SKM-1 treated with dmso at 0.1 percent for 144 hours (cell line): Measurements from ENCODE around the gene SPATA3.
"Not testable (repeated sequence)": the region's sequence is repeated elsewhere in the genome, so short reads cannot be mapped to it uniquely, and the experiment has no call there.

Experiments
- DNase-seq: peaks from one replicate; lab custom pipeline; 2025; ENCODE audit not compliant: unreplicated experiment; lab: John Stamatoyannopoulos, UW

Gene SPATA3

DNA sequence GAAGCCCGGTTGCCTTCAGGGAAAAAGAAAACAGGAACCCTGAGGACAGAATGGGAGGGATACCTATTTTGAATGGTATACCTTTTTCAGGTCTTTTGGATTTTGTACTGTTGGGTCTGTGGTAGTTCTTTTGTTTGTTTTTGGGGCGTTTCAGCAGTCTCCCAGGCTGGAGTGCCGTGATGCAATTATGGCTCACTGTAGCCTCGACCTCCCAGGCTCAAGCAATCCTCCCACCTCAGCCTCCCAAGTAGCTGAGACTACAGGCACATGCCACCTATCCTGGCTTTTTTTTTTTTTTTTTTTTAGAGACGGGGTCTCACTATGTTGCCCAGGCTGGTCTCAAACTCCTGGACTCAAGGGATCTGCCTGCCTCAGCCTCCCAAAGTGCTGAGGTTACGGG lies 27.6 kb upstream of the SPATA3 start:
- DNase-seq, result not testable (repeated sequence)

DNA sequence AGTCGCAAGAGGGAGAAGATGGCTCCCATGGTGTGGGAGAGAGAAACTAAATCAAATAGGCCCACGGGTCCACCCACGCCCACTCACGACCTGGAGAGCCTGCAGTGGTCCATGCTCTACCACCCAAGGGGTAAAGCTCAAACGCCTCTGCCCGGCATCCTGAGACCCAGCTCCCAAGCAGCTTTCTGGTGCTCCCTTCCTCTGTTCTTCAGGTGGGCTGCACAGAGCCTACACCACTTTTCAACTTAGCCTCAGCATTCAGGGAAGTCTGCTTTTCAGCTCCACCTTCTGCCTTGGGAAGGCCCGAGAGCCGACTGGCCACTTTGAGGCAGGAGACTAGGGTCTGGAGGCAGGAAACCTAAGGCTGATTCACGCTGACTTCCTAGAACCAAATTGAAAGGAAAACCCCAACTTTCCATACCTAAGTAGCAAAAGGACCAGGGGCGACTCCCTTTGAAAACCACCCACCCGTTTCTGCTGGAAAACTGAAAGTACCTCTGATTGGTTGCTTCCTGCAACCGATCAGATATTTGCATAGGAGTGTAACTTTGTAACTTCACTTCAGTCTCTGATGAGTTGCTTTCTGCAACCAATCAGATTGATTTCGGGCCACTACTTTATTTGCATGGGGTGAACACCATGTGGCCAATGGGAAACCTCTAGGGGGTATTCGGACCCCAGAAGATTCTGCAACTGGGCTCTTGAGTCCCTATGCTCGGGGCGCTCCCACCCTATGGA lies 26.8 kb upstream of the SPATA3 start:
- no peak for DNase-seq

DNA sequence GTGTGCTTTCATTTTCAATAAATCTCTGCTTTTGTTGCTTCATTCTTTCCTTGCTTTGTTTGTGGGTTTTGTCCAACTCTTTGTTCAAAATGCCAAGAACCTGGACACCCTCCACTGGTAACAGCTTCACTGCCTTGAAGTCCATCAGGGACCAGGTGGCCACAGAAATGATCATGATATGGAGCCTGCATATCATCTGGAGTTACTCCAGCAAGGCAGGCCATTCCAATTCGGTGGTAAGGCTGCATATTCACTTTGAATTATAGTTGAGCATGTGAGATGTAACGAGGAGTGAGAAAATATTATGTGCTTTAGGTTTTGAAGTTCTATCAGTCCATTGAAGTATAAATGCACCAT lies 26.3 kb upstream of the SPATA3 start:
- DNase-seq, result no peak

DNA sequence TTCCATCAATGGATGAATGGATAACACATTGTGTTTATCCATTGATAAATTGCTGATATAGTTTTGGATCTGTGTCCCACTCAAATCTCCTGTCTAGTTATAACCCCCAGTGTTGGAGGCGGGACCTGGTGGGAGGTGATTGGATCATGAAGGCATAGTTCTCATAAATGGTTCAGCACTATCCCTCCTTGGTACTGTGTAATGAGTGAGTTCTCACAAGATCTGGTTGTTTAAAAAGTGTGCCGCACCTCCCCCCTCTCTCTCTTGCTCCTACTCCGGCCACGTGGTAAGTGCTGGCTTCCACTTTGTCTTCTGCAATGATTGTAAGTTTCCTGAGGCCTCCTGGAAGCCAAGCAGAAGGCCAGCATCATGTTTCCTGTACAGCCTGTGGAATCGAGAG lies 23.9 kb upstream of the SPATA3 start:
- no peak for DNase-seq

DNA sequence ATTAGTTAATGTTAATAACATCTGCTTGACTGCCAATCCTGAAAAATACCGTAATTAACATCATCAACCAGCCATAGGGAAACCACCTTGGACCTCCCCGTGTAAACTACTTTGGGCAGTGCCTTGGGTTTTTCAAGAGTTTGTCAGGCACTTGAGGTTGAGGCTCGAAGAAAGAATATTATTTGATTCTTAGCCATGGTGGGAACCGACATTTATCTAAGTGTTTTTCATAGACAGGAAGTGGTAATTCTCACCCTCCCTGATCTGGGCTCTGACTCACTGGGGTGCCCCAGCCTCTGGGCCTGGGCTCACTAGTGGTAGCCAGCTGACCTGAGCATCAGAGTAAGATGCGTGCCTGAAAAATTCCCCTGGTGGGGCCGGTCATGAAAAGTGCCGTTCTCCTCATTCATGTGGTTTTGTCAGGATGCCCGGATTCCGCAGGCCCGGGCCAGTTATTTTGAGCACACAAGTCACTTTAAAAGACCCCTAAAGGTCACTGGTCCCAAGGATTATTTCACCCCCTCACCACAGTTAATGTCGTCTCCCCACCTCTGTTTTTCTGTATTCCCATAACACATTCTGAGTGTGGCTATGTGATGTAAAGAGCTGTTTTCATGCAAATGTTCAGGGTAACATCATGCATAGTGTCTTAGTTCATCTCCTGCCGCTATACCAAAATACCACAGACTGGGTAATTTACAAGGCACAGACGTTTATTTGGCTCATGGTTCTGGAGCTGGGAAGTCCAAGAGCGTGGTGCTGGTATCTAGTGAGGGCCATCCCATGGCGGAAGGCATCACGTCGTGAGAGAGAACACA lies 21.6 kb upstream of the SPATA3 start:
- no peak for DNase-seq

DNA sequence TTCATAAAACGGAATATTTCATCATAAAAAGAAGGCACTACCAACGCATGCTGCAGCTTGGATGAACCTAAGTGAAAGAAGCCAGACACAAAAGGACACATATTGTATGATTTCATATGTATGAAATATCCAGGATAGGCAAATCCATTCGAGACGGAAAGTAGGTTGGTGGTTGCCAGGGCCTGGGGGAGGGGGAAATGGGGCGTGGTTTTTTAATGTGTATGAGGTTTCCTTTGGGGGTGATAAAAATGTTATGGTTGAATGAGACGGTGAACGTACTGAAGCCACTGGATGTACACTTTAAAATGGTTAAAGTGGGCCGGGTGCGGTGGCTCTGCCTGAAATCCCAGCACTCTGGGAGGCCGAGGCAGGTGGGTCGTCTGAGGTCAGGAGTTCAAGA lies 20.0 kb upstream of the SPATA3 start:
- no peak for DNase-seq

DNA sequence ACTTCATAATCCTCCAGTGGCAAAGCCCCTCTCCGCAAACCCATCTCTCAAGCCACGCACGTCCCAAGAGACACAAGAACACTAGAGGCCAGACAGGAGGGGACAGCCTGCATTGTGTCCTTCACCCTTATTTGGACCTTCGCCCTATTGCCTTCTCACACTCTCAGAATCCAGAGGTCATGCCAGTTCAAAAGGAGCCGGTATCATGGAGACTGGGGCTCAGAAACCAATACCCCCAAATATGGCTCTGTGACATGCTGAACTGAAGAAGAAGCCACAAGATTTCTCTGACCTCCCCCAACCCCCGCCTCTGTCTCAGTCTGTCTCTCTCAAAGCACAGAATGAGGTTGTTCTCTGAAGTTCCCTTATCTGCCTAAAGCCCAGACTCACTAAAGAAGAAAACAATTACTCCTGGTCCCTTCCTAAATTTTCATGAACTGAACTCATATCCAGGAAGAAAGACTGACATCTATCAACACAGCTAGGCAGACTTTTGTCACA lies 19.2 kb upstream of the SPATA3 start:
- DNase-seq, result no peak

DNA sequence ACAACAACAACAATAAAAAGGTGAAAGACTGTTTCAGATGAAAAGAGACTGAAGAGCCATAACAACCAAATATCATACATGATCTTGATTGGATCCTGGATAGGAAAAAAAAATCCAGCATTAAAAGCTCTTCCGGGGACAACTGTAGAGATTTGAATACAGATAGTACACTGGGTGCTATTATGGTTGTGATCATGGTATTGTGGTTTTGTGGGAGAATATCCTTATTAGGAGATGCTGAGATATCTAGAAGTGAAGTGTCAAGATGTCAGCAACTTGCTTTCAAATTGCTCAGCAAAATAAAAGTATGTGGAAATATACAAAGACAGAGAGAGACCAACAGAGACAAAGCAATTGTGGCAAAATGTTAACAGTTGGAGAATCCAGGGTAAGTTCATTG lies 15.5 kb upstream of the SPATA3 start:
- no peak for DNase-seq

DNA sequence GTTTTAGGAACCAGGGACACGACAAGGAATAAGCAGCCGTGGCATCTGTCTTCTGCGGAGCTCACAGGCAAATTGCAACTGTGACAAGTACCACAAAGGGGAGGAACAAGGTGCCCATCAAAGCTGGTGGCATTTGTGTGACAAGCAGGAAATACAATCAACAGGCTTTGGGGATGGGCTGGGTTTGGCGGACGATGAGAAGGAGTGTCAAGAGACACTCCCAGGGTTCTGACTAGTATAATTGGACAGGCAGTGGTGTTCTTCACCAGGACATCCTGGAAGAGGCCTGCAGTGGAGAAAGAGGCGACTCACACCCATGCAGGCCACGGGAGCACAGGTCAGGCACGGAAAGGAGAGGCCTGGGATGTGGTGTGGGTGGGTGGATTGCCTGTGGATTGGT lies 14.2 kb upstream of the SPATA3 start:
- DNase-seq, result no peak

DNA sequence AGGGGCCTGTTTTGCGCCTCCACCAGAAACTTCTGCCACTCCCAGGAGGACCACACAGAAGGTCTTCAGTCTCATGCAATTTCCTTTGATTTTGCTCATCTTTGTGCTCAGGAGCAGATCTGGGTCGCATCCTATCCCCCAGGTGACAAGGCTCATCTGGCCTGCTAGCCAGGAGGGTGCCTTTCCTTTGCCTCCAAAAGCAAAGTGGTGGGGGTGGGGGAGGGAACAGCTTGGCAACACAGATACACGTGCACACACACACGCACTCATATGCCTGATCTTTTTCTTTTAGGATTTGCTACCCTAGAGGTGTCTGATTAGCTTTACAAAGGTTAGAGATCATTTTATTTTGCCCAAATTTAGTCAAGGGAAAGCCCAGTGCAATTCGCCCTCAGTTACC lies 13.8 kb upstream of the SPATA3 start:
- no peak for DNase-seq

DNA sequence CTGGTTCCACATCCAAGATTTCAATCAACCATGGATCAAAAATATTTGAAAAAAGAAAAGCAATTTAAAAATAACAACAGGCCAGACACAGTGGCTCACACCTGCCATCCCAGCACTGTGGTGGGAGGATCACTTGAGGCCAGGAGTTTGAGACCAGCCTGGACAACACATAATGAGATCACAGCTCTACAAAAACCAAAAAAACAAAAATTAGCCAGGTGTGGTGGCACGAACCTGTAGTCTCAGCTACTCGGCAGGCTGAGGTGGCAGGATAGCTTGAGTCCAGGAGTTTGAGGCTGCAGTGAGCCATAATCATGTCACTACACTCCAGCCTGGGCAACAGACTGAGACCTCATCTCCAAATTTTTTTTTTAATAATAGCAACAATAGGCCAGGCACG lies 13.4 kb upstream of the SPATA3 start:
- DNase-seq, result no peak

DNA sequence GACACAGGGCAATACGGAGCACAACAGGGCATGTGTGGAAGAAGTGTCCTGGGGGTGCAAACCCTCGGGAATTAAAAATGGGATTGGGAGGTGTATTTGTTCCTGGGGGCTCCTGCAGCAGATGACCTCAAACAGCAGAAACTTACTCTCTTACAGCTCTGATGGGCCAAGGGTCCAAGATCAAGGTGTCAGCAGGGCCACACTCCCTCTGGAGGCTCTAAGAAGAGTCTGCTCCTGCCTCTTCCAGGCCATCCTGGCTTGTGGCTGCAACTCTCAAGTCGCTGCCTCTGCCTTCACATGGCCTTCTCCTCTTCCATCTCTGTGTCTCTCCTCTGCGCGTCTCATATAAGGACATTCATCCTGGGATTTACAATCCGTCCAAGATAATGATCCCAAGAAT lies 12.4 kb upstream of the SPATA3 start:
- DNase-seq, result no peak

DNA sequence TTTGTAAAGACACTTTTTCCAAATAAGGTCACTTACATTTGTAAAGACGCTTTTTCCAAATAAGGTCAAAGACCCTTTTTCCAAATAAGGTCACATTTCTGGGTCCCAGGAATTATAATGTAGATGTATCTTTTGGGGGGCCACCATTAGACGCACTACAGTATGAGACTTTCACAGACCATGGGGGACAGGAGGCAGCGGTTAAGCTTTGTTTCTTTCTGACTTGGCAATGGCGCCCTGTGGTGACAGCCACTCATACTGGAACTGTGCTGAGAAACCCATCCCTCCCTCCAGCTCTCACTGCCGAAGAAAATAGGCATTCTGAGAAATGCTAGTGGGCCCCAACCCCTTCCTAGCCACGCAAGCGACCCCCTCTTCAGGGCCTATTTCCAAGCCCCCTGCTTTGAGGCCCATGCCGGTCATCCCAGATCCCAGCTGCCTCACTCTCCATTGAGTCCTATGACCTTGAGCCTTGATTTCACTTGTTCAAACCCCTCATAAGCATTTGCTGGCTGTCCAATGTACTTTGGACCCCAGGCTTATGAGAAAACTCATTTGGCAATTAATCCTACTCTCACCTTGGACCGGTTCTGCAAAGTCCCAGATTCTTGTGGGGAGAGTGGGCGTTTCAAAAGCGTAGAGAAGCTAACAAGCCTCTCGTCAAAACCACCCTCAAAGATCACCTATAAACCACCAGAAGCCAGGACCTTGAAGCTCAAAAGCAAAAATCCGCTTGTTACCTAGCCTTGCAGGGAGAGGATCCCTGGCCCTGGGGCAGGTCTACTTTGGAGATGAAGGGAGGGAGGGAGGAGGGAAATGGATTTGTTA lies 11.3 kb upstream of the SPATA3 start:
- DNase-seq, result no peak

DNA sequence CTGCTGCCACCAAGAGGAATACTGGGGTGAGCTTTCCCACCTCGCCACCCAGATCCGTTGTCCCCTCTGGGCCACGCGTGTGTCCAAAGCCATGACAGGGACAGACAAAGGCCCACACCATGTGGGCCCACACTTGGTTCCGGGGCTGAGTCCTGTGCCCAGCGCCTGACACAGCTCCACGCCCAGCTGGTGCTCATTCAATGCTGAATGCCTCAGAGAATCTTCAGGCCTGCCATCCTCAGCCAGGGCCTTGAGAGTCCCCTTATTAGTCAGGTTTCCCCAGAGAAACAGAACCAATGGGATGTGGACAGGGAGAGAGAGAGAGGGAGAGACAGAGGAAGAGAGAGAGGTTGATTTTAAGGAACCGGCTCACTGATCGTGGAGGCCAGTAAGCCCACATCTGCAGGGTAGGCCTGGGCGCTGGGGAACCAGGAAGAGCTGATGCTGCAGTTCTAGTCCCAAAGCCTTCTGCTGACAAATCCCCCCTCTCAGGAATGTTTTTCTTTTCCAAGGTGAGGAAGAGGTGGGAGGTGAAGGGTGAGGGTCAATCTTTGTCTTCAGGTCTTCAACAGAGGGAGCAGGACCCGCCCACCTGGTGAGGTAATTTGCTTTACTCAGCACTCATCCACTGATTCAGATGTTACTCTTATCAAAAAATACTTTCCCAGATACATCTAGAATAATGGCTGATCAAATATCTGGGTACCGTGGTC lies 10.2 kb upstream of the SPATA3 start:
- DNase-seq, result no peak

DNA sequence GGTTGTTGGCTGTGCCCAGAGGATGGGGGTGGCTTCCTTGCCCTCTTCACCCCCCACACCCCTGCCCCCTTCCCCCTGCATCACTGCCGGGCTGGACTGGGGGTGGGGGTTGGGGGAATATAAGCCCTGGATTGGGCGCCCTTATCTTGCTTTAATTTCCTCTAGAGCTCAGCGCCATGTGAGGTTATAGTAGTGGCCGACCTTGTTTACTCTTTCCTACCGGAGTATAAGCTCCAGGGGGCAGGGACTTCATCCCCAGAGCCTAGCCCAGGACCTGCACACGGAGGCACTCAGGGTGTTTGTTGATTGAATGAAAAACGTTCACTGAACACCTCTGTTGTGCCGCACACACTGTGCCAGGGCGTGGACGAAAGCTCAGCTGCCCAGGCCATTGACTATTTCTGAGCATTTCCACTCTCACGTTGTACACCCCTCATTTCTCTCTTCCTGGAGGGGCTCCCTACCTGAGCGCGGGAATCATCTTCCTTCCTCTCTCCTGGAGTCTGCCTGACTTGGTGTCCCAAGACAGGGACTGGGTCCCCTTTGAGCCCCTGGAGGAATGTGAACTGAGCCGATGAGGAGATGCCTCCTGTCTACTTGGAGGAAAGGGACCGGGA lies 9.3 kb upstream of the SPATA3 start:
- no peak for DNase-seq

DNA sequence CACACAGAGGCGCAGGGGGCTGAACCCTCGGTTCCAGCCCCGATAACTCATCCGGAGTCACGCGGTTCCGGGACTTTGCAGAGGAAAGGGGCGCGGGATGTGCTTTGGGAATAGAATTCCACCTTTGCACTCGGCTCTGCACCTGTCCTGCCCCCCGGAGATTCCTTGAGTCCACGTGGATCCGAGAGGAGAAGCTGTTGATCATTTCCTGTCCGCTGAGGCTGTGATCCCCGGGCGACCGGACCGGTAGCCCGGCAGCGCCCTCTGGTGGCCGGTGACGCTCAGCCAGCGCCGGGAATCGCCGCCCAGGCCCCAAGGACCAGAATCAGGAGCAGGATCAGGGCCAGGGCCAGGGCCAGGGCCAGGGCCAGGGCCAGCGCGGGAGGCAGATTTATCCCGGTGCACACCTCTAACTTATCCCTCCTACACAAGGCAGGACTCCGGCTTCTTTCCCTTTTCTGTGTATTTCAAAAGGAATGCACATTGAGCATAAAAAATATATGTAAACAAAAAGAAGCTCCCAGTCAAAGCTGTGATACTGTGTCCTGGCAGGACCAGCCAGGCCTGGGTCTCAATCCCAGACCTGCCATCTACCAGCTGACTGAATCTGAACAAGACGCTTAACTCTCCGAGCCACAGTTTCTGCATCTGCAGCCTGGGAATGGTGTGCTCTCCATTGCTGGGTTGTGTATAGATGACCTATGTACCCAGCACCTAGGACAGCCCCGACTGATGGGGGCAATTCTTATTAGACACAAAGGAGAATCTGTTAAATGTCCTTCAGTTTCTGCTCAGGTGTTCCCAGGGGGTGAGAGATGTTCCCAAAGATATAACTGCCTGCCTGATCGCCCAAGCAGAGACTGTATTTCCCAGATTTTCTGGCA lies 8.5 kb upstream of the SPATA3 start:
- peak; percentile 49 for DNase-seq

DNA sequence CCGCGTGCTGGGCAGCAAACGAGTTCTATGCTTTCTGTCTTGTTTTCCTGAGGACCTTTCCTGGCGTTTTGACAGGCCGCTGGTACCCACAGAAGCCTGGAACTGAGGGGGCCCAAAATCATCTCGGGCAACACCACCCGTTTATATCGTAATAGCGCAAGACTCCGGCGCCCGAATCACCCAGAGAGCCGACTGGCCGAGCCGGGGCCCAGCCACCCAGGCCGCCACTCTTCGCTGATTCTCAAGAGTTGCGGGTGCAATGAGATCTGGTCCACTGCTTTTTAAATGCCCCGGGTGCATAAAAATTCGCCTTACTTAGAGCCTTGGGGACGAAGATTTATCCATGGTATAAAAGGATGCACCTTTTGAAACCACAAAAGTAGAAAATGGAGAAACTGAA lies 6.2 kb upstream of the SPATA3 start:
- no peak for DNase-seq

DNA sequence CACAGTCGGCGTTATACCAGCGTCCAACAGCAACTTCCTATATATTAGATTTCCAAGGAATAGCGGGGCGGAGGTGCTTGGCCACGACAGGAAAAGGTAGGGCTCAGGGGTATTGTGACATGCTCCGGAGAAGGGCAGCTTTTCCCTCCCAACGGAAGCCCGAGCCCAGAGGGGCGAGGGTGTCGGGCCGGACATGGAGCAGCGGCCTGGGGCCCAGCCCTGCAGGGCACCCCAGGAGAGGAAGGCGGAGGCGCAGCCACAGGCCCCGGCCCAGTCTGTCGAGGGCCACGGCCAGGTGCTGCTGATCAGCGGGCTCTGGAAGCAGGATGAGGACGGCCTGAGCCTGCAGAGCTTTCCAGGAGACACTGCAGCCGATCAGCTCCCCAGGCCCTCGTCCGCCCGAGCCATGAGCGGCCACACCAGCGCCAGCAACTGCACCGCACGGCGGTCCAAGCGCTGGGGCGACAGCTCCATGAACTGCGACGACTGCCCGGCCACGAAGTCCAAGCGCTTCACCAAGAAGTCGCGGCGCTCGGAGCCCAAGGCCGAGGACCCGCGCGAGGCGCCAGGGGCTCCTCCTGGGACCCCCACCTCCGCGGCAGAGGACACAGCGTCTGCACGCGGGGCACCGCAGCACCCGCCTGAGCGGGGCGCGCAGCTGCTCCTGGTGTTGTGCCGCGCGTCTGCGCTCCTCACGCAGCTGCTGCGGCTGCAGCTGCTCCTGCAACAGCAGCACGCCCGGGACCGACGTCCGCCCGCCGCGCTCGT lies 5.6 kb upstream of the SPATA3 start:
- DNase-seq, result no peak

DNA sequence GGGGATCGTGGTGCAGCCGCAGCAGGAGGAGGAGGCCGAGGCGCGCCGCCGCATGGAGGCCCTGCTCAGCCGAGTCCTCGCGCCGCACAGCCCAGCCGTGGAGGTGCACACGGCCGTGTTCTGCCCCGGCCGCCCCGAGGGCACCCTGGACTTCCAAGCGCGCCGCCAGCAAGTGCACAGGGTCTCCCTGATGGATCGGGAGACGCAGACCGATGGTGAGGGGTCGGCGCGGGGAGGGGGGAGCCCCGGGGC lies 5.1 kb upstream of the SPATA3 start:
- DNase-seq, result no peak
